Testis (tissue), 3 donors: ENCODE measurements around the gene ELMOD3. TPM values are rescaled to one million over a fixed set of nuclear protein-coding genes. Genes with fewer than 3 reads are reported as not detected.

Source experiments
- DNase-seq: peaks from one replicate; pipeline ENCODE4 v3.0.0-alpha.2; 2019
- H3K27ac ChIP-seq, 2 donors: fragments of 200-600 bp; sonication (generic); one replicate each; pipeline ENCODE4 v1.5.1; 2019
- H3K27me3 ChIP-seq: fragments of 200-600 bp; sonication (generic); one replicate; pipeline ENCODE4 v1.5.1; 2019
- H3K36me3 ChIP-seq: fragments of 200-600 bp; sonication (generic); one replicate; pipeline ENCODE4 v1.5.1; 2017; ENCODE audit warnings: low read depth; ENCODE audit errors: missing control alignments
- H3K4me1 ChIP-seq: fragments of 200-600 bp; sonication (generic); one replicate; pipeline ENCODE4 v1.5.1; 2019
- H3K4me3 ChIP-seq, 2 donors: fragments of 200-600 bp; sonication (generic); one replicate each; pipeline ENCODE4 v1.5.1; 2017 to 2019
- H3K9me3 ChIP-seq: fragments of 200-600 bp; sonication (generic); one replicate; pipeline ENCODE4 v1.5.1; 2017
- POLR2A ChIP-seq: fragments of 450-650 bp; IDR thresholded peaks from one replicate; pipeline ENCODE4 v1.6.1; 2017; ENCODE audit warnings: antibody characterized with exemption, mild to moderate bottlenecking, moderate library complexity
- WGBS, 2 donors: methylation state at CpG; one replicate each; pipeline ENCODE4 v1.1.5; 2018; 5-methylcytosine and 5-hydroxymethylcytosine counted together
- intact Hi-C: fragments of 100-400 bp; cut with DNase I; formaldehyde crosslinking; loops from one replicate; pipeline ENCODE4 v1.15.1; 2023; ENCODE audit warnings: low total_unique reads
- polyA plus RNA-seq: library from polyadenylated mRNA; stranded (reverse); fragments of 350-450 nt; fragmentation: Illumina TruSeq; extraction: RNeasy Lipid Tissue Mini Kit (QIAGEN cat#74804); gene quantifications from one replicate; pipeline ENCODE4 v1.2.3, GENCODE V29; 2014; ENCODE audit warnings: low read depth, low replicate concordance; ENCODE audit not compliant: insufficient read depth
- total RNA-seq, 2 donors: library from RNA; depleted of rRNA; stranded (reverse); fragments of >200 nt; gene quantifications; one replicate each; pipeline ENCODE4 v1.2.3, GENCODE V29; 2016
- TF ChIP-seq, protein P1 (sequence below), 3 experiments: fragments of 450-650 bp in 2 of 3; fragments of 200-600 bp in 1 of 3; sonication (generic) in 1 of 3; IDR thresholded peaks; one replicate each; pipeline ENCODE4 v1.5.1; 2016 to 2019; ENCODE audit warnings: antibody characterized with exemption in 3 of 3, mild to moderate bottlenecking in 2 of 3, moderate library complexity in 1 of 3

Gene ELMOD3
- total and polyA plus RNA-seq, 3 donors from 2014 or later, result 26.2 to 51.6 (median 38.4) TPM

GRCh38 chr2:85400023-85400422 lies 45.5 kb downstream of the ELMOD3 start:
- intact Hi-C loops, result no loop called here
- DNase-seq, result no peak
- WGBS, 2 donors, result 95 to 97% methylated on average over 8 of the region's 8 CpGs
- no peaks in the 10 kb centered on the region for H3K27me3 ChIP-seq
- H3K36me3 ChIP-seq, result no peaks in the 10 kb centered on the region
- no peaks in the 10 kb centered on the region for H3K9me3 ChIP-seq
- H3K4me1 ChIP-seq, result peaks cover 16% of the 10 kb centered on the region
- TF ChIP-seq, protein P1, sequence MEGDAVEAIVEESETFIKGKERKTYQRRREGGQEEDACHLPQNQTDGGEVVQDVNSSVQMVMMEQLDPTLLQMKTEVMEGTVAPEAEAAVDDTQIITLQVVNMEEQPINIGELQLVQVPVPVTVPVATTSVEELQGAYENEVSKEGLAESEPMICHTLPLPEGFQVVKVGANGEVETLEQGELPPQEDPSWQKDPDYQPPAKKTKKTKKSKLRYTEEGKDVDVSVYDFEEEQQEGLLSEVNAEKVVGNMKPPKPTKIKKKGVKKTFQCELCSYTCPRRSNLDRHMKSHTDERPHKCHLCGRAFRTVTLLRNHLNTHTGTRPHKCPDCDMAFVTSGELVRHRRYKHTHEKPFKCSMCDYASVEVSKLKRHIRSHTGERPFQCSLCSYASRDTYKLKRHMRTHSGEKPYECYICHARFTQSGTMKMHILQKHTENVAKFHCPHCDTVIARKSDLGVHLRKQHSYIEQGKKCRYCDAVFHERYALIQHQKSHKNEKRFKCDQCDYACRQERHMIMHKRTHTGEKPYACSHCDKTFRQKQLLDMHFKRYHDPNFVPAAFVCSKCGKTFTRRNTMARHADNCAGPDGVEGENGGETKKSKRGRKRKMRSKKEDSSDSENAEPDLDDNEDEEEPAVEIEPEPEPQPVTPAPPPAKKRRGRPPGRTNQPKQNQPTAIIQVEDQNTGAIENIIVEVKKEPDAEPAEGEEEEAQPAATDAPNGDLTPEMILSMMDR (IDR thresholded peaks at IDR 0.05), result no peak
- no peak for TF ChIP-seq POLR2A
- H3K4me3 ChIP-seq, result no peak overlapping the region
- H3K27ac ChIP-seq, result no peak overlapping the region

DNA sequence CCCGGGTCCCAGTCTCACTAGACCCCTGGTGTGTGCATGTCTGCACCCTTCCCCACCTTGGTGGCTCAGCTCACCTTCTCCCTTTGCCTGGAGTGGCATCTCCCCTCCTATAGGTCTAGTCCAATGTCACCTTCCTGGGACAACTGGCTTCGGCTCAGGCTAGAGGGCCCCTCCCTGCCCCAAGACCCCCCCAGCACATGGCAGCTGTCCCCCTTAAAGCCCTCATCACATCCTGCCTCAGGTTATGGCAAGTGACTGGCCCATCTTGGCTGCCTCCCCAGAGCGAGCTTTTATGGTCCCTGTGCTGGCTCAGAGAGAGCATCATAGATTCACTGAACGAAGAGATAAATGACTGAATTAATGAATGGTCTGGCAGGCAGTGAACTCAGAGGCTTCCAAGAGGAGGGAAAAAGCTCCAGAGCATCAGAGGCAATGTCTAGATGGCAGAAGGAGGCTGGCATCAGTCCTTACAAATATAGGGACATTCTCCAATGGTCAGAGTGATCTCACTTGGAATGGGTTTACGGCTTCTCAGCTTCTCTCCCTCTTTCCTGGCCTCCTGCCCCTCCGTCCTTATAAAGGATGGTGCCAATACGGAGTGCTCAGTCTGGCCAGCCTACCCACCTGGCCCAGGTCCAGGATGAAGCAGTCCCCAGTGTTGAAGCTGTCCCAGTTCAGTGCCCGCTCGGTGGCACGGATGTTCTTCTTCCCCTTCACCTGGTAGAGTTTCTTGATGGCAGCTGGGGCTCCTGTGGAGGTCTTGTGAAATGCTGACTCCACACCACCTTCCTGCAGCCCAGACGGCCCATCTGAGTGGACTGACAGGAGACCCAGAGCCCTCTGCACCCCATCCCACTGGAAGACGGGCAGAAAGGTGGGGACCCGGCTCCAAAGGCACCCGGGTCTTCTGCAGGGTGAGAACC lies 46.2 kb downstream of the ELMOD3 start:
- no peak overlapping the region for H3K27ac ChIP-seq

GRCh38 chr2:85401464-85401805 lies 46.9 kb downstream of the ELMOD3 start:
- no peak for TF ChIP-seq POLR2A
- TF ChIP-seq, protein P1 (IDR thresholded peaks at IDR 0.05), result no peak
- Histone ChIP-seq H3K36me3 (no peaks in the 10 kb centered on the region), H3K27me3 (no peaks in the 10 kb centered on the region), H3K9me3 (no peaks in the 10 kb centered on the region), H3K4me3 (no peak overlapping the region), H3K4me1 (peaks cover 12% of the 10 kb centered on the region), H3K27ac (no peak overlapping the region)
- intact Hi-C loops, result no loop called here
- 88 to 98% methylated on average over 4 to 7 of the region's 7 CpGs for WGBS, 2 donors
- no peak for DNase-seq

More for the DNA sequence above, 46.2 kb downstream of the ELMOD3 start:
- no peak overlapping the region for H3K4me3 ChIP-seq
- peaks cover 16% of the 10 kb centered on the region for H3K4me1 ChIP-seq
- whole genome bisulfite sequencing, 2 donors, result 83 to 85% methylated on average over 9 to 14 of the region's 14 CpGs
- no peaks in the 10 kb centered on the region for H3K36me3 ChIP-seq
- TF ChIP-seq, protein P1 (IDR thresholded peaks at IDR 0.05), result no peak
- TF ChIP-seq POLR2A, result no peak
- intact Hi-C loops, result no loop called here
- H3K9me3 ChIP-seq, result no peaks in the 10 kb centered on the region
- no peak for DNase-seq
- H3K27me3 ChIP-seq, result no peaks in the 10 kb centered on the region

DNA sequence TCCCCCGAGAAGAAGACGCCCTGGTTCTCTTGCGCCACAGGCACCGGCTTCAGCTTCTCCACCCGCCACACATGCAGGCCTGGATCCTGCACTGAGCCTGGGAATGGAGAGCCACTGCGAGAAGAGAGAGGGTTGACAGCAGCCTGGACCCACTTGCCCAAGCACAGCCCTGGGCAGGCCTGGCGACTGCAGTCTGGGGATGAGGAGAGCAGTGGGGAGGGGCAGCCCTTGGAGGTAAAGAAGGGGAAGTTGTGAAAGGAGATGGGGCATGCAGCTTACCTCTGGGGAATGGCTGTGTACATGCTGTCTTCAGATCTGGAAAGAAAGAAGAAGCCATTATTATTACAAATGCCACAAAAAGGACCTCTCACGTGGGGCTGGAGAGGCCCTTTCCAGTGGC lies 47.3 kb downstream of the ELMOD3 start:
- DNase-seq, result no peak
- no peak for TF ChIP-seq POLR2A
- TF ChIP-seq, protein P1 (IDR thresholded peaks at IDR 0.05), result no peak

More for the DNA sequence above, 47.3 kb downstream of the ELMOD3 start:
- Histone ChIP-seq H3K4me1 (peaks cover 8% of the 10 kb centered on the region), H3K27ac (no peak overlapping the region), H3K36me3 (no peaks in the 10 kb centered on the region), H3K9me3 (no peaks in the 10 kb centered on the region), H3K4me3 (no peak overlapping the region), H3K27me3 (no peaks in the 10 kb centered on the region)
- intact Hi-C loops, result no loop called here
- 92 to 95% methylated on average over 7 to 8 of the region's 8 CpGs for WGBS, 2 donors
